Effector CD4-positive, alpha-beta T cell (primary cell): ENCODE results near the gene LRRC57.

Experiments
- DNase-seq: peaks from one replicate; pipeline ENCODE4 v3.0.0-alpha.2; 2020

Gene LRRC57

GRCh38 chr15:42490671-42491538 lies 57.7 kb downstream of the LRRC57 start, which contains the start of gene ZNF106:
Gene ZNF106 (minus strand): TSS chr15:42491141. CDS start chr15:42472289, 18,852 bp downstream.
- DNase-seq: peak; percentile 83

- no peak for DNase-seq
Observed at GRCh38 chr15:42490291-42490670, 58.3 kb downstream of the LRRC57 start.
